GM18502 (cell line): Measurements from ENCODE around the gene TAF8.
A peak's percentile ranks its signal among the peaks of the same experiment; 100 is the strongest.
"Not testable (repeated sequence)": the region's sequence is repeated elsewhere in the genome, so short reads cannot be mapped to it uniquely, and the experiment has no call there.

ENCODE experiments used
- ATAC-seq: cut with Tn5 transposase; IDR thresholded peaks from one replicate; pipeline ENCODE4 v1.9.1; 2021; ENCODE audit warnings: mild to moderate bottlenecking; ENCODE audit not compliant: unreplicated experiment, poor library complexity

The TAF8 gene, protein sequence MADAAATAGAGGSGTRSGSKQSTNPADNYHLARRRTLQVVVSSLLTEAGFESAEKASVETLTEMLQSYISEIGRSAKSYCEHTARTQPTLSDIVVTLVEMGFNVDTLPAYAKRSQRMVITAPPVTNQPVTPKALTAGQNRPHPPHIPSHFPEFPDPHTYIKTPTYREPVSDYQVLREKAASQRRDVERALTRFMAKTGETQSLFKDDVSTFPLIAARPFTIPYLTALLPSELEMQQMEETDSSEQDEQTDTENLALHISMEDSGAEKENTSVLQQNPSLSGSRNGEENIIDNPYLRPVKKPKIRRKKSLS

DNA sequence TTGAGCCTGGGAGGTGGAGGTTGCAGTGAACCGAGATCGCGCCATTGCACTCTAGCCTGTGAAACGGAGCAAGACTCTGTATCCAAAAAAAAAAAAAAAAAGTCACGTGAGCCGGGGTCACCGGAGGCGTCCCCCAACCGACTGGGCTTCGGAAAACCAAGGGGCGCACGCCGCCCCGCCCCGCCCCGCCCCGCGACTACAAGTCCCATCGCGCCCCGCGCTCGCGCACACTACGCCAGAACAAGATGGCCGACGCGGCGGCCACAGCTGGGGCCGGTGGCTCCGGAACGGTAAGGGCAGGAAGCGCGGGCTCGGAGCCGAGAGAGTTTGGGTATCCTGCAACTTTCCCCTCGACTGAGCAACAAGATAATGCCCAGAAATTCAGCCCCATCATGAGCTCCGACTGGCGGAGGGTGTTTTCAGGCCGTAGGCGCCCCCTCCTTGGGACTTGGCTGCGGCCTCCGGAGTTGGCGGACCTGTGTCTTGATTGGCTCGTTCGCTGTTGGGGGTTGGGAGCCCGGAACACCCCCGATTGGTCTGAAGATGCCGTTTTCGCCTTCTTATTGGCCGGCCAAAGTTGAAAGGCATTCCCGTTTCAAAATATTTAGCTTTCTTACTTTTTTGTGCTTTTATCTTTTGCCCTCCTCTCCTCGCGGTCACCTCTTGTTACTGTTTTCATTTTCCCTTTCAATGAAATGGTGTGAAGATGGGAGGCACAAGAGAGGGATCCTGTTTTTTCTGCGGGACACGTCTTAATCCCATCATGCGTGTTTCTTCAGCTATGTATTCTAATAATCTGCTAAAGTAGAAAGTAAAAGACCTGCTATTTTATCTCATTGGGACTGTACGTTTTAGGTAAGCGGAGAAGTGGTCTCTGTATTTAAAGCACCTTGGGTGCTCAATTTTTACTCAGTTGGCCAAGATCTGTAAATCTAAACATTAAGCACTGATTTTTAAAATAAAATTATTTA, at the start of gene TAF8:
Gene TAF8 (plus strand): TSS at position 228 of the 971 bp plus-strand sequence. CDS start 18 bp downstream, at position 246.
- peak; percentile 78 for ATAC-seq

DNA sequence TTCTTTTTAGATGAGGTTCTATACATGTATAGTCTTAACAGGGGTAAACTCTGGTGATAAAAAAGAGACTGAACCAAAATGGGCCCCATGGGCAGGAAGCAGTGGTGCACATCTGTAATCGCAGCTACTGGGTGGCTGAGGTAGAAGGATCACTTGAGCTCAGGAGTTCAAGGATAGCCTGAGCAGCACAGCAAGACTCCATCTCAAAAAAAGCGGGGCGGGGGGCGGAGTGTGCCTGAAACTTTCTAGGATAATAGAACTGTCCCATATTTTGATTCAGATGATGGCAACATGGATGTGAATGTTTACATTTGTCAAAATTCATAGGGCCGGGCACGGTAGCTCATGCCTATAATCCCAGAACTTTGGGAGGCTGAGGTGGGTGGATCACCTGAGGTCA, 48.8 kb upstream of the TAF8 start:
- ATAC-seq: no peak

DNA sequence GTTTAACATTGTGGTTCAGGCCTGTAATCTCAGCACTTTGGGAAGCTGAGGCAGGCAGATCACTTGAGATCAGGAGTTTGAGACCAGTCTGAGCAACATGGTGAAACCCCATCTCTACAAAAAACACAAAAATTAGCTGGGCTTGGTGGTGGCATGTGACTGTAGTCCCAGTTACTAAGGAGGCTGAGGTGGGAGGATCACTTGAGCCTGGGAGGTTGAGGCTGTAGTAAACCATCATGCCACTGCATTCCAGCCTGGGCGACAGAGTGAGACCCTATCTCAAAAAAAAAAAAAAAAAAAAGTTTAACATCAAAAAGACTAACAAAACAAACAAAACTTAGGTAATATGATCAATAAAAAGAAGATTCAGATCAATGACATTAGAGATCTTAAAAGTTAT, 46.7 kb upstream of the TAF8 start:
- ATAC-seq: not testable (repeated sequence)

DNA sequence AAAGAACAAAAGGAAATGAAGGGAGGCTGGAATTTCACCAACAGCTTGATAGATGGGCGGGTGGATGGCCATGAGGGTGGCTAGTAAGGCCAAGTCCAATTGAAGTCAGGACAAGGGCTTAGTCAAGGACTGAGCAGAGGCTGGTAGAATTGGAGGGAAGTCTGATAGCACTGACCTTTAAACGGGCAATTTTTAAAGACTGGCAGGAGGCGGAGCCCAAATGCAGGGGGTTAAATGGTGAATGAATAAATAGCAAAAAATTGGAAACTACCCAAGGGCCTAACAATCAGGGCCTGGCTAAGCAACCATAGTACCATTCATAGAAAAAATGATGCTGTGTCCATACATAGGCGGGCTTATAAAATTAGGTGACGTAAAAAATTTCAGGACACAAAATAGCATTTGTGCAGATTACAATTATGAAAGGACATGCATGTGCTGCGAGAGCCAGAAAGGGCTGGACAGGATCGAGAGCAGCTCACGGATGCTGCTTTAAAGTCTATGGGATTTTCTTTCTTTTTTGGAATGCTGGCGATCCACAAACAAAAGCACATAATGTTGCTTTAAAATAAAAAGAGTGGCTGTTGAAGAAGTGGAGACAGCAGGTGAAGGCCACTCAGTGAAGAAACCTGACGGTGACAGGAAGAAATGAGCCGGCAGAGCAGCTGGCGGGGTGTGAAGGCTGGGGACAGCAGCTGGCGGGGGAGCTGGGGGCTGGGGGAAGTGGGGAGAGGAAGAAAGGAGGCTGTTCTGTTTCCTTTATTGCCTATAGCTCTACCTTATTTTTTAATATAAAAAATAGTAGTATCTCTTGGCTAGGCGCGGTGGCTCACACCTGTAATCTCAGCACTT, 42.8 kb upstream of the TAF8 start:
- ATAC-seq: no peak

DNA sequence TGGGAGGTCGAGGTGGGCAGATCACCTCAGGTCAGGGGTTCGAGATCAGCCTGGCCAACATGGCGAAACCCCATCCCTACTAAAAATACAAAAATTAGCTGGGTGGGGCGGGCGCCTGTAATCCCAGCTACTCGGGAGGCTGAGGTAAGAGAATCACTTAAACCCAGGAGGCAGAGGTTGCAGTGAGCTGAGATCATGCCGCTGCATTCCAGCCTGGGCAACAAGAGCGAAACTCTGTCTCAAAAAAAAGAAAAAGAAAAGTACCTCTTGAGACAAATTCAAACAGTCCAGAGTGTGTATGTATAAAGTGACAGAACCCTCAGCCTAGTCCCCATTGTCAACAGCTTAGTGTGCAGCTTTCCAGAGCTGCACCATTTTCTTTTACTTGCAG, 42.2 kb upstream of the TAF8 start:
- ATAC-seq: not testable (repeated sequence)

DNA sequence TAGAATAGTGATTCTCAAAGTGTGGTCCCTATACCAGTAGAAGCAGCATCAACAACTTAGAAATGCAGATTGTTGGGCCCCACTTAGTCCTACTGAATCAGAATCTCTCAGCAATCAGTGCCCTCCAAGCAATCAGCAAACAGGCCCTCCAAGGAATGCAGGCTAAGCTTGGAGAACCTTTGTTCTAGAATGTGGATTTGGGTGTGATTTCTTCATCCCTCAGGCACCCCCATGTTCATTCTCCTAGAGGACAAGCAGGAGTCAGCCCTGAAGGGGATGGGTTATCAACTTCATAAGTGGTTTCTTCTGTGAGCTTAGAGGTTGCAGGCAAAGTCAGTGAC, 40.5 kb upstream of the TAF8 start:
- no peak for ATAC-seq

DNA sequence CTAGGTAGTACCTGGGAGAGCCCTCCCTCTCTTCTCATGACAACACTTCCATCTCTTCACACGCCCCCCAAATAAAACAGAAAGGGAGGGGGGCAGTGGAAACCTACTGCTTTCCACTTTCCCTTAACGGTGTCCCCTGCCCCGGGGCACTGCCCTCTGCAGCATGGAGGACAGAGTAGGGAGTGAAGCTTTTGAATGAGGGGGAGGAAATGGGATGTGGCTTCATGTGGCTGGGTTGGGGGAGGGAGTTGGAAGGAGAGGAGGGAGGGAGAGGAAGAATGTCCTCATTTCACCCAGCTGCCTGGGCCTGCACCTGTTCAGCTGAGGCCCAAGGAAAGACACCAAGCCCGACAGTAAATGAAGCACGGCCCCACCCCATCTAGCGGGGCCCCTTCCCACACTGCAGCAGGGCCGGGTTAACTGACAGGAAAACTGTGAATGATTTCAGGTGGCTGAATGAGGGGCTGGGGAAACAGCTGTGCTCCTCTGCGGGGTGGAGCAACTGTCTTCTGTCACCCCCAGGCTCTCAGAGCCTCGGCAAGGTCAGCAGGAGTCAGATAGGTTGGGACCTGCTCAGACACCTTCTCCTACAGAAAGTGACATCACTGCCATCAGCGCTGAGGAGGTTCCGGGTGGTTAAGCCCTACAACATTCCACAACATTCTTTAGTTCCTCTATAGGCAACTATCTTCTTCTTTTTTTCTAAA, 40.0 kb upstream of the TAF8 start:
- no peak for ATAC-seq

DNA sequence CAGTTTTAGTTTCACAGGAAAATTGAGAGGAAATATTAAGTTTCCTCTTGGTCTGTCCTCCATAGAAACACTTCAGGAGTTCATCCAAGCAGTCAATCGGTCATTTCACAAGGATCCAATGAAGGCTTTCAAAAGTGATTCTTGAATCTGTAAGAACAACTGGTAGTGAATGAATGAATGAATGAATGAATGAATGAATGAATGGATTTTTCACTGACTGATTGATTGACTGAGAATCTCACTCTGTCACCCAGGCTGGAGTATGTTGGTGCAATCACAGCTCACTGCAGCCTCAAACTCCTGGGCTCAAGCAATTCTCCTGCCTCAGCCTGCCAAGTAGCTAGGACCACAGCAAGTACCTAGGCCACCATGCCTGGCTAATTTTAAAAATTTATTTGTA, 39.4 kb upstream of the TAF8 start:
- no peak for ATAC-seq

DNA sequence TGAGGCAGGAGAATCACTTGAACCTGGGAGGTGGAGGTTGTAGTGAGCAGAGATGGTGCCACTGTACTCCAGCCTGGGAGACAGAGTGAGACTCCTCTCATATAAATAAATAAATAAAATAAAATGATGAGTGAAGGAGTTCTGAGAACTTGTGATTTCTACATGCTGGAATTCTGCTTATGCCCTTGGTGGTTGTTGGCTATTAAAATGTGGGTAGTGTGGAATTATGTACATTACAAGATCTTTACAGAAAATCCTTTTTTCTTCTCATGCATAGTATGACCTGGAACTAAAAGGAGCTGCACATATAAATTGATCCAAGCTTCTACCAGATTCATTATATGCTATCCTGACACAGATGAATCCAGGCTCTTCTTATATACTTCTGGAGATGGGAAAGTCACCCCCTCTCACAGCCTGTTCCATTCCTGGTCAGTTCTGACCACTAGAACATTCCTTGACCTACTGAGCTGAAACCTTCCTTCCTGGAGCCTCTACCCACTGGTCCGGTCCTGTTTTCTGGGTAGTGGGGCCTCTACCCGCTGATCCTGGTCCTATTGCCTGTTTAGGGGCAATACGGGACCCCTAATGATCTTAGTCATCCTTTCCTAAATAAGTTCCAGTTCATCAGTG, 37.7 kb upstream of the TAF8 start:
- ATAC-seq: no peak

DNA sequence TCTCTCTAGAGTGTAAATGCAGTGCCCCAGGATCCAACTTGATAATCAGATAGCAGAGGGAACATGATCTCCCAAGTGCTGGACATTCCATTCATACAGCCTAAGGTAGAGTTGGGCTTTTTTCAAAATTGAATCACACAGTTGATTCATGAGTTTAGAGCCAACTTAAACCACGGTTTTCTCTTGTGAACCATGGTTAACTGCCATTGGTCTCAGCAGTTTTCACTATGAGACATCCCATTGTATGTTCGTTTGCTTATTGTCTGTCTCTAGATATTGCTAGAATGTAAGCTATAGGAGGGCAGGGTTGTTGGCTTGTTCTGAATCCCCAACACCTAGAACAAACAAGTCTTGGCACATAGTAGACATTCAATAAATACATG, 37.2 kb upstream of the TAF8 start:
- ATAC-seq: no peak

DNA sequence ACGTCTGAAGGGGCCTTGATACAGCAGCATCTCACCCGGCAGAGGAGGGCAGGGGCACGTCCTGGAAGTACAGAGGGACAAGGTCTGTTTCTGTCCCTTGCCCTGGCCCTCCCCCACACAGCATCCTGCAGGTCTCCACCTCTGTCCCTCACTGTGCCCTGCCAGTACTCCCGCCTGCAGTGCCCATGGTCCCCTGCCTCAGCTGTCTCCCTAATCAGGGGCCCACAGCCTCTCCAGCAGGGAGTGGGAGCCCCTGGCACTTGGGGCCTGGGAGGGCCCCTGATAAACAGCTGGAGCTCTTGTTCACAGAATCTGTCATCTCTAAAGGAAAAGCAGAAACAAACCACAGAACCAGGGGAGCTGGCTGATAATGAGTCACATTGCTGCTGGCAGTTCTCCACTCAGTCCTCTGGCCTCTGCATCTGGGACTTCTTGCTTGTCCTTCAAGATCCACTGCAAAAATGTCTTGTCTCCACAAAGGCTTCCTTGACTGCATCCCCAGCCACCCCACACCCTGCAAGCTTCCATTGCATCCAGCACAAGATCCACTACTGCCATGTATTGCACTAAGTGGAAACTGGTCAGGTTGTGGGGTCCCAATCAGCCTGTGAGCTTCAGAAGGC, 33.2 kb upstream of the TAF8 start:
- ATAC-seq: peak; percentile 55

DNA sequence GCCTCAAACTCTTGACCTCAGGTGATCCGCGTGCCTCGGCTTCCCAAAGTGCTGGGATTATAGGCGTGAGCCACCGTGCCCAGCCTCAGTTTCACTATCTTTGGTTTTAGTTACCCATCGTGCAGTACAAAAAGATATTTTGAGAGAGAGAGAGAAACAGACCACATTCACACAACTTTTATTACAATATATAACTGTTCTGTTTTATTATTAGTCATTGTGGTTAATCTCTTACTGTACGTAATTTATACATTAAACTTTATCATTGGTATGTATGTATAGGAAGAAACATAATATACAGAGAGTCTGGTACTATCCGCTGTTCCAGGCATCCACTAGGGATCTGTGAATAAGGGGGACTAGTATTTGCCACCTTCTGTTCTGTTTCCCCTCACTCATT, 29.4 kb upstream of the TAF8 start:
- no peak for ATAC-seq

DNA sequence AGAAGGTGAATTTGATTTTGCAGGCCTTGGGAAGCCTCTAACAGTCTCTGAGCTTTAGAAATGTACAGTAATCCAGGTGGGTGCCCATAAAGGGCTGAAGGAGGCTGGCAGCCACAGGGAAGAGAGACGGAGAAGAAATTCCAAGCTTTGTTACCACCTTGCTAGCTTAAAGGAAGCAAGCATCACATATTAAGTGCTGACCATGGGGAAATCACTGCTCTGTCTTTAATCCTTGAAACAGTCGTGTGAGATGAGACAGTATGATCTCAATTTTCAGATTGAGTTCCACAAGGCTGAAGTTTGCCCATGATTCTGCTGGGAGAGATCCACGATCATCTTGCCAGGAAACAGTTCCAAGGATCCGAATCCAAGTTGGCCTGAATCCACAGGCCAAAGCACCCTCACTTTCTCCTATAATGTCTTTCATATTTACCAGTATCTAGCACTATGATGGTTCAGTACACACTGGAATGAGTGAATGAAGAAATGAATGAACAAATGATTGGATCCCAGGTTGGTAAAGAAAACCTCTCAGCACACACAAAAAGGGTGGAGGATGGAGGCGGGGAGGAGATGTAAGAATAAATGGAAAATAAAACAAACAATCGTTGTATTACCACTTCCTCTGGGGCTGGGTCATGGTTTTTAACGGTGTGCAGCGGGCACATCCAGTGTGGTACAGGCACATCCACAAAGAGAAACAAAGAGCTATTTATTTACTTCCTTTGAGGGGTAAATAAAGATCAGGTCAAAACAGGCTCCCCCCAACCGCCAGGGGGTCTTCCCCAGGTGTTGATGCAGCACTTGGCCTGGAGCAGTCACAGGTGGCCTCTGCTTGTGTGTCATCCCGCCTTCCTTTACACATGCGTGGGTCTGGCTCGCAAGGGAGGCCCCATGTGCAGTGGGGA, 28.2 kb upstream of the TAF8 start:
- no peak for ATAC-seq

DNA sequence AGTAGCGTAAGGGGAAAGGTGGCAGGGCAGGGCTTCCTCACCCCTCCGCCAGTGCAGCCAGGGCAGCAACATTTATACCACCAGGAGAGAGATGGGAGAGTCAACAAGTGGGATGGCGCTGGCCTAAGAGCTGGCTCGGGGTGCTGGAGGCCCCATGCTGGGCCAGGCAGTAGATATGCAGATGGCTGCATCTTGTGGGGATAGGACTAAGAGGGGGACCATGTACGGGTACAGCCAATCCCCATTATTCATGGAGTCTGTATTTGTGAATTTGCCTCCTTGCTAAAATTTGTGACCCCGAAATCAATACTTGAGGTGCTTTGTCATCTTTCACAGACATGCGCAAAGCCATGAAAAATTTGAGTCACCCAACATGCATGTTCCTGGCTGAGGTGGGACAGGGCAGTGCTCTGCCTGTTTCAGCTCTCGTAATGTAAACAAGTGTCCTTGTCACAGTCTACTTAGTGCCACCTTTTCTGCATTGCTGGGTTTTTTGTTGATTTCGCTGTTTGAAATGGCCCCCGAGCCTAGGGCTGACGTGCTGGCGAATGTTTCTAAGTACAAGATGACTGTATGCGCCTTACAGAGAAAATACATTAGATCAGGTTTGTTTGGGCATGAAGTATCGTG, 27.5 kb upstream of the TAF8 start:
- ATAC-seq: no peak

DNA sequence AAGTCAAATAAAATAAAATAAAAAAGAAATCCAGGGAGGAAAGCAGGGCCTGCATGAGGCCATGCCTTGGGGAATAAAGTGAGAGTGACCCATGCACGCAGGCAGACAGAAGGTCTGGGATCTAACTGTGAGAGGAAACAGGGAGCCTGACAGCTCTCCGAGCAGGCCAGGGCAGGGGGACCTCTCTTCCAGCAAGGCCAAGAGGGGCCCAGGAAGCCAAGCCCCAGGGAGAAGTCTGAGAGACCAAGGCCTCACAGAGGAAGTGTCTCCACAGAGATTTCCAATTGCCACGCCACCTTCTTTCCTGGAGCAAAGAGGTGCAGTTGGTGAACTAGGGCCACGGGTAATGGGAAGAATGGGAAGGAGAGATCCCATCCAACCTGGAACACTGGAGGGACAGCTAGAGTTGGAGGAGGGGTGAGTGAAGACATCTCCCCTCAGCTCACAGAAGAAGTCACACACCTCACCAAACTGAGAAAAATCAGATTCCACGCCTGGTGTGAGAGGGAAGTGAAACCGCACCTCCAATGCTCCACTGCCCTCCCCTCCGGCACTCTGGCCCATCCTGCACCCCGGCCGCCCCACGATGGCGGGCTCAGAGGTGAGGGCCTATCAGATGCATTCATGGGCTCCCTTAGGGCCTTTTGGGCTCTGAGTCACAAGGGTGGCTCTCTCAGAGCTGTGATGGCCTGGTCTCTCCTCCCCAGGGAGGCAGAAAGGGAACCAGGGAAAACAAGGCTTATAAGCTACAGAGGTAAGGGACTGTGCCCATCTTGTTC, 25.1 kb upstream of the TAF8 start:
- peak; percentile 67 for ATAC-seq

DNA sequence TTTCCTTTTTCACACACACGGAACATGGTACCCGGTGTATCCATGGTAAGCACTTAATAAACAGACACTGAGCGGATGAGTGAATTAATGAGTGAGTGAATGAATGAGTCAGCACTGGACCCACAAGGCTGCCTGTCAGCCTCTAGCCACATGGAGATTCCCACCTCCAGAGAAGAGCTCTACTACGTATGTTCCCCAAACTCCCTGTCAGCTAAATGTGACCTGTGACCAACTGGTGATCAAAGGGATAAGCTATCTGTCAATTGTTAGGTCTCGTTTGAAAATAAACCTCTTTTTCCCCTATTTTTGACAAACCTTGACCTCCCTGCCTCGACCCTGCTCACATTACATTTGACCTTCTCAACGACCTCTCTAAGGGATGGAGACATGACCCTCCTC, 24.5 kb upstream of the TAF8 start:
- ATAC-seq: peak; percentile 8

DNA sequence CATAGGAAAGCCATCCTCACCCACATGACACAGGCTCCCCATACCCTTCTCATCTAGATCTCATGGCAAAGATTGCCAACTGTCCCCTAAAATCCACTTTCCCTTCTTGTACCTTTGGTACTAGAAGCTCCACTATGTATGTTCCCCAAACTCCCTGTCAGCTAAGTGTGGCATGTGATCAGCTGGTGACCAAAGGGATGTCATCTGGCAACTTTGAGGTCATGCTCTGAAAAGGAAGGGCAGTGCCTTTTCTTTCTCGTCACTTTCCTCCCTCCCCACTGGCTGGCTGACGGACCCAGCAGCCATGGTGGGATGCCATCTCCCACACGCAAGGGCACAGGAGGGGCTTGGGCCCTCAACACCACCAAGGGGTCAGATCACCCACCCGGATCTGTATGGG, 23.8 kb upstream of the TAF8 start:
- no peak for ATAC-seq
